GM13976 (cell line): Measurements from ENCODE around the gene INSIG1.

Source experiments
- DNase-seq: peaks from one replicate; pipeline ENCODE4 v3.0.0; 2012; ENCODE audit warnings: low spot score
- CTCF ChIP-seq: IDR thresholded peaks from 2 replicates; pipeline ENCODE4 v1.5.1; 2012; ENCODE audit warnings: borderline replicate concordance, mild to moderate bottlenecking; ENCODE audit not compliant: insufficient read depth; ENCODE audit errors: extremely low read depth, missing control alignments, control extremely low read depth
- in situ Hi-C: fragments of 300-500 bp; cut with MboI; formaldehyde crosslinking; loops from one replicate; pipeline ENCODE4 v1.12.0; 2022; ENCODE audit warnings: low sequenced_read_pairs, mixed read lengths, inconsistent platforms; ENCODE audit not compliant: unreplicated experiment

INSIG1 gene

GRCh38 chr7:155324012-155324917, 26.6 kb downstream of the INSIG1 start:
- TF ChIP-seq CTCF, result no peak
- DNase-seq, result no peak
- in situ Hi-C loops, result no loop called here

GRCh38 chr7:155324918-155325235, 27.2 kb downstream of the INSIG1 start:
- DNase-seq, result no peak
- in situ Hi-C loops, result no loop called here

GRCh38 chr7:155326385-155326784, 28.7 kb downstream of the INSIG1 start:
- no peak for TF ChIP-seq CTCF
- in situ Hi-C loops, result no loop called here

More at GRCh38 chr7:155324918-155325235, 27.2 kb downstream of the INSIG1 start:
- TF ChIP-seq CTCF, result no peak

GRCh38 chr7:155327590-155328320, 30.1 kb downstream of the INSIG1 start:
- in situ Hi-C loops, result no loop called here
- no peak for TF ChIP-seq CTCF
- no peak for DNase-seq

More at GRCh38 chr7:155326385-155326784, 28.7 kb downstream of the INSIG1 start:
- DNase-seq, result no peak

- no peak for TF ChIP-seq CTCF
- in situ Hi-C loops, result no loop called here
- DNase-seq, result no peak
Observed at GRCh38 chr7:155329225-155329624, 31.5 kb downstream of the INSIG1 start.

- no peak for DNase-seq
- in situ Hi-C loops, result no loop called here
- no peak for TF ChIP-seq CTCF
Observed at GRCh38 chr7:155331396-155331795, 33.7 kb downstream of the INSIG1 start.
